HEK293 (cell line): Measurements from ENCODE around the gene STOML3.
A peak's percentile ranks its signal among the peaks of the same experiment; 100 is the strongest.

Experiments used
- CTCF ChIA-PET: fragments of 350-600 bp; formaldehyde crosslinking; extraction: SDS; loops from one replicate; lab custom pipeline; 2021; ENCODE audit warnings: antibody characterized with exemption; lab: Yijun Ruan, JAX
- POLR2A ChIA-PET: fragments of 300-600 bp; formaldehyde crosslinking; extraction: SDS; loops from one replicate; lab custom pipeline; 2020; ENCODE audit warnings: antibody characterized with exemption, inconsistent platforms; lab: Yijun Ruan, JAX
- H3K27ac ChIP-seq: fragments of 200-500 bp; sonication (Bioruptor generic); 2 replicates; pipeline ENCODE4 v1.5.1; 2014; ENCODE audit warnings: low read depth, low read length, control low read depth, inconsistent platforms; ENCODE audit errors: extremely low read depth
- H3K36me3 ChIP-seq, 2 experiments: fragments of 200-500 bp in 1 of 2; sonication (Bioruptor generic) in 1 of 2; 1 replicate in 1 of 2; 2 replicates in 1 of 2; pipeline ENCODE4 v1.5.1; 2014 to 2017; ENCODE audit warnings: inconsistent platforms in 2 of 2, low read length in 2 of 2; ENCODE audit not compliant: control insufficient read depth in 2 of 2, insufficient read depth in 1 of 2
- H3K4me1 ChIP-seq: fragments of 200-500 bp; sonication (Bioruptor generic); 2 replicates; pipeline ENCODE4 v1.5.1; 2014; ENCODE audit warnings: mild to moderate bottlenecking, low read length, inconsistent platforms; ENCODE audit not compliant: control insufficient read depth, insufficient read depth
- H3K4me3 ChIP-seq: 2 replicates; pipeline ENCODE4 v1.5.1; 2011; ENCODE audit warnings: low read depth, mild to moderate bottlenecking, control low read depth, low read length, moderate library complexity
- H3K9me3 ChIP-seq: fragments of 200-500 bp; sonication (Bioruptor generic); 2 replicates; pipeline ENCODE4 v1.5.1; 2014; ENCODE audit warnings: low read depth, low read length, inconsistent platforms; ENCODE audit not compliant: control insufficient read depth, insufficient read depth
- ATF2 ChIP-seq: fragments of 450-650 bp; formaldehyde crosslinking; IDR thresholded peaks from 2 replicates; pipeline ENCODE4 v1.5.1; 2016; ENCODE audit warnings: missing biosample characterization, missing genetic modification characterization, low read depth
- GLI2 ChIP-seq: fragments of 450-650 bp; formaldehyde crosslinking; IDR thresholded peaks from 2 replicates; pipeline ENCODE4; 2017; ENCODE audit warnings: missing biosample characterization, missing genetic modification characterization, low read depth, borderline replicate concordance
- KLF16 ChIP-seq: fragments of 450-650 bp; formaldehyde crosslinking; IDR thresholded peaks from 2 replicates; pipeline ENCODE4 v1.5.1; 2017; ENCODE audit warnings: missing biosample characterization, missing genetic modification characterization
- ZFP69B ChIP-seq: fragments of 450-650 bp; formaldehyde crosslinking; IDR thresholded peaks from 2 replicates; pipeline ENCODE4 v1.5.1; 2016; ENCODE audit warnings: missing biosample characterization, missing genetic modification characterization
- ZNF169 ChIP-seq: fragments of 450-650 bp; formaldehyde crosslinking; IDR thresholded peaks from 2 replicates; pipeline ENCODE4 v1.5.1; 2016; ENCODE audit warnings: missing biosample characterization, missing genetic modification characterization
- ZNF324 ChIP-seq: fragments of 450-650 bp; formaldehyde crosslinking; IDR thresholded peaks from 2 replicates; pipeline ENCODE4 v1.5.1; 2016; ENCODE audit warnings: missing biosample characterization, missing genetic modification characterization
- ZNF335 ChIP-seq: fragments of 450-650 bp; formaldehyde crosslinking; conservative IDR thresholded peaks from 2 replicates; pipeline ENCODE4 v1.5.1; 2016; ENCODE audit warnings: missing biosample characterization, missing genetic modification characterization
- ZNF350 ChIP-seq: fragments of 450-650 bp; formaldehyde crosslinking; IDR thresholded peaks from 2 replicates; pipeline ENCODE4 v1.5.0; 2017; ENCODE audit warnings: missing biosample characterization, mild to moderate bottlenecking, missing genetic modification characterization
- ZNF354C ChIP-seq: fragments of 450-650 bp; formaldehyde crosslinking; IDR thresholded peaks from 2 replicates; pipeline ENCODE4 v1.5.1; 2016; ENCODE audit warnings: missing biosample characterization, missing genetic modification characterization, low read depth, borderline replicate concordance
- ZNF514 ChIP-seq: fragments of 450-650 bp; formaldehyde crosslinking; IDR thresholded peaks from 2 replicates; pipeline ENCODE4 v1.5.1; 2016; ENCODE audit warnings: missing biosample characterization, missing genetic modification characterization
- ZNF518A ChIP-seq: fragments of 450-650 bp; formaldehyde crosslinking; conservative IDR thresholded peaks from 2 replicates; pipeline ENCODE4 v1.5.1; 2016; ENCODE audit warnings: low read depth, missing biosample characterization, missing genetic modification characterization
- ZNF561 ChIP-seq: fragments of 450-650 bp; IDR thresholded peaks from 2 replicates; pipeline ENCODE4 v1.5.1; 2018; ENCODE audit warnings: missing biosample characterization, missing genetic modification characterization, borderline replicate concordance
- ZNF658 ChIP-seq: fragments of 450-650 bp; formaldehyde crosslinking; IDR thresholded peaks from 2 replicates; pipeline ENCODE4; 2016; ENCODE audit warnings: missing biosample characterization, missing genetic modification characterization
- ZNF664 ChIP-seq: fragments of 450-650 bp; formaldehyde crosslinking; IDR thresholded peaks from 2 replicates; pipeline ENCODE4 v1.5.1; 2016; ENCODE audit warnings: missing biosample characterization, missing genetic modification characterization
- ZNF837 ChIP-seq: fragments of 450-650 bp; formaldehyde crosslinking; IDR thresholded peaks from 2 replicates; pipeline ENCODE4 v1.5.1; 2016; ENCODE audit warnings: missing biosample characterization, missing genetic modification characterization
- ZSCAN5A ChIP-seq: fragments of 450-650 bp; formaldehyde crosslinking; IDR thresholded peaks from 2 replicates; pipeline ENCODE4 v1.5.1; 2016; ENCODE audit warnings: missing biosample characterization, missing genetic modification characterization

STOML3 gene

GRCh38 chr13:38957794-38958592 is 32.6 kb downstream of the STOML3 start:
- Histone ChIP-seq H3K4me3 (no peak overlapping the region), H3K36me3 (no peaks in the 10 kb centered on the region), H3K27ac (no peak overlapping the region), H3K9me3 (no peaks in the 10 kb centered on the region), H3K4me1 (no peaks in the 10 kb centered on the region)
- TF ChIP-seq GLI2 (no peak), ZNF837 (tag by site-specific recombination) (no peak), ZNF664 (no peak), ZNF335 (tag by site-specific recombination) (no peak), ZNF354C (tag by site-specific recombination) (no peak), ZNF518A (no peak), ZNF658 (tag by site-specific recombination) (no peak), ZFP69B (no peak), ZNF169 (no peak)
- ChIA-PET CTCF (no interaction called here), POLR2A (no interaction called here)

- H3K27ac ChIP-seq, result no peak overlapping the region
- H3K9me3 ChIP-seq, result no peaks in the 10 kb centered on the region
- no peaks in the 10 kb centered on the region for H3K4me1 ChIP-seq
- POLR2A ChIA-PET, result interaction anchor here (0.6 kb wide), 1 partner anchor 1323 kb away, joined by 3 read pairs; no protein-coding TSS in a partner anchor
- no peaks in the 10 kb centered on the region for H3K36me3 ChIP-seq
- TF ChIP-seq ZNF324 (tag by site-specific recombination), result no peak
- 0 out of 2 replicates have a peak, but pooled peaks have one; percentile 17 for TF ChIP-seq ZNF350 (tag by site-specific recombination)
- TF ChIP-seq, all 188 proteins: peak for 1
- CTCF ChIA-PET, result no interaction called here
- no peak overlapping the region for H3K4me3 ChIP-seq
Observed at GRCh38 chr13:38954844-38955243, 35.8 kb downstream of the STOML3 start.

GRCh38 chr13:38954291-38954690 is 36.3 kb downstream of the STOML3 start:
- H3K27ac ChIP-seq, result no peak overlapping the region
- H3K9me3 ChIP-seq, result no peaks in the 10 kb centered on the region
- CTCF ChIA-PET, result no interaction called here
- no peaks in the 10 kb centered on the region for H3K4me1 ChIP-seq
- POLR2A ChIA-PET, result no interaction called here
- TF ChIP-seq KLF16 (tag by site-specific recombination) (no peak), ZNF561 (tag by site-specific recombination) (no peak)
- TF ChIP-seq, all 188 proteins: peak for 0
- Histone ChIP-seq H3K4me3 (no peak overlapping the region), H3K36me3 (no peaks in the 10 kb centered on the region)

GRCh38 chr13:38952827-38953226 is 37.8 kb downstream of the STOML3 start:
- Histone ChIP-seq H3K27ac (no peak overlapping the region), H3K4me3 (no peak overlapping the region), H3K4me1 (no peaks in the 10 kb centered on the region), H3K9me3 (no peaks in the 10 kb centered on the region), H3K36me3 (no peaks in the 10 kb centered on the region)
- TF ChIP-seq ZSCAN5A (tag by site-specific recombination) (no peak), ATF2 (tag by site-specific recombination) (no peak), ZNF514 (tag by site-specific recombination) (no peak)
- POLR2A ChIA-PET, result no interaction called here
- CTCF ChIA-PET, result interaction anchor here (0.6 kb wide), 1 partner anchor 649 kb away, joined by 3 read pairs; no protein-coding TSS in a partner anchor
